ENCODE results near the gene RMI2. TPM values are rescaled to one million over a fixed set of nuclear protein-coding genes. Genes with fewer than 3 reads are reported as not detected.

The RMI2 gene
- total RNA-seq, 2 experiments from 2014 or later = 1.3 to 1.5 TPM

GRCh38 chr16:11307639-11308492, 37.4 kb upstream of the RMI2 start:
- no peak for TF ChIP-seq CTCF (IDR thresholded peaks at IDR 0.05)
- H3K36me3 ChIP-seq (ENCODE audit: insufficient read depth, low read length) = no peaks in the 10 kb centered on the region
- Mint-ChIP-seq H3K4me1 (ENCODE audit: low read depth) (peaks cover 25% of the 10 kb centered on the region), H3K36me3 (ENCODE audit: low read depth) (no peaks in the 10 kb centered on the region), H3K27ac (no peak overlapping the region), H3K4me3 (no peak overlapping the region), H3K9me3 (no peaks in the 10 kb centered on the region), H3K27me3 (no peaks in the 10 kb centered on the region)
- DNase-seq = no peak
- H3K4me3 ChIP-seq (ENCODE audit: low read length) = no peak overlapping the region
- intact Hi-C loops (cut with DNase I, micrococcal nuclease) = no loop called here
- H3K9me3 ChIP-seq (ENCODE audit: control insufficient read depth in 1 of 2, insufficient read depth in 1 of 2, low read length in 2 of 2) = no peaks in the 10 kb centered on the region
- ChIA-PET CTCF (no interaction called here), POLR2A (interaction anchor here (5.9 kb wide), 1 partner anchor 10 kb away, joined by 29 read pairs; no protein-coding TSS in a partner anchor)
- no peak for ATAC-seq (ENCODE audit: poor library complexity)
- H3K27ac ChIP-seq (ENCODE audit: low read depth in 1 of 2, low read length in 2 of 2) = no peak overlapping the region
- H3K27me3 ChIP-seq (ENCODE audit: control insufficient read depth in 1 of 2, insufficient read depth in 2 of 2, low read length in 2 of 2) = no peaks in the 10 kb centered on the region
- peaks cover 34% of the 10 kb centered on the region for H3K4me1 ChIP-seq (ENCODE audit: insufficient read depth, low read length)

GRCh38 chr16:11308493-11309283, 36.6 kb upstream of the RMI2 start:
- no peaks in the 10 kb centered on the region for H3K36me3 Mint-ChIP-seq (ENCODE audit: low read depth)
- H3K9me3 Mint-ChIP-seq = no peaks in the 10 kb centered on the region
- no peak overlapping the region for H3K4me3 Mint-ChIP-seq
- Histone ChIP-seq H3K27me3 (ENCODE audit: control insufficient read depth in 1 of 2, insufficient read depth in 2 of 2, low read length in 2 of 2) (no peaks in the 10 kb centered on the region), H3K27ac (ENCODE audit: low read depth in 1 of 2, low read length in 2 of 2) (no peak overlapping the region), H3K9me3 (ENCODE audit: control insufficient read depth in 1 of 2, insufficient read depth in 1 of 2, low read length in 2 of 2) (no peaks in the 10 kb centered on the region), H3K36me3 (ENCODE audit: insufficient read depth, low read length) (no peaks in the 10 kb centered on the region), H3K4me3 (ENCODE audit: low read length) (no peak overlapping the region), H3K4me1 (ENCODE audit: insufficient read depth, low read length) (peaks cover 38% of the 10 kb centered on the region)
- POLR2A ChIA-PET = interaction anchor here (0.6 to 5.9 kb wide), 2 partner anchors 11 to 489 kb away, joined by 3 to 29 read pairs; partner anchors contain the start of gene ZC3H7A
- H3K4me1 Mint-ChIP-seq (ENCODE audit: low read depth) = peaks cover 33% of the 10 kb centered on the region
- CTCF ChIA-PET = no interaction called here
- no peak for TF ChIP-seq CTCF (IDR thresholded peaks at IDR 0.05)
- H3K27me3 Mint-ChIP-seq = no peaks in the 10 kb centered on the region
- H3K27ac Mint-ChIP-seq = no peak overlapping the region
- DNase-seq (no peak), ATAC-seq (ENCODE audit: poor library complexity) (no peak)
- intact Hi-C loops (cut with DNase I, micrococcal nuclease) = no loop called here

- intact Hi-C loops (cut with DNase I, micrococcal nuclease) = no loop called here
- no peaks in the 10 kb centered on the region for H3K36me3 ChIP-seq (ENCODE audit: insufficient read depth, low read length)
- Mint-ChIP-seq H3K27me3 (no peaks in the 10 kb centered on the region), H3K4me3 (no peak overlapping the region), H3K36me3 (ENCODE audit: low read depth) (no peaks in the 10 kb centered on the region), H3K9me3 (no peaks in the 10 kb centered on the region), H3K27ac (no peak overlapping the region), H3K4me1 (ENCODE audit: low read depth) (peaks cover 39% of the 10 kb centered on the region)
- ATAC-seq (ENCODE audit: poor library complexity) = no peak
- no peak for TF ChIP-seq CTCF (IDR thresholded peaks at IDR 0.05)
- peaks cover 38% of the 10 kb centered on the region for H3K4me1 ChIP-seq (ENCODE audit: insufficient read depth, low read length)
- DNase-seq = no peak
- no peak overlapping the region for H3K27ac ChIP-seq (ENCODE audit: low read depth in 1 of 2, low read length in 2 of 2)
- no peak overlapping the region for H3K4me3 ChIP-seq (ENCODE audit: low read length)
- H3K9me3 ChIP-seq (ENCODE audit: control insufficient read depth in 1 of 2, insufficient read depth in 1 of 2, low read length in 2 of 2) = no peaks in the 10 kb centered on the region
- no peaks in the 10 kb centered on the region for H3K27me3 ChIP-seq (ENCODE audit: control insufficient read depth in 1 of 2, insufficient read depth in 2 of 2, low read length in 2 of 2)
- ChIA-PET POLR2A (interaction anchor here (0.9 to 5.9 kb wide), 6 partner anchors 12 to 58 kb away, joined by 3 to 29 read pairs (median 4); partner anchors contain the start of gene SOCS1), CTCF (no interaction called here)
Measured at GRCh38 chr16:11309895-11310633, 35.2 kb upstream of the RMI2 start.

Measured in CD4-positive, alpha-beta T cell (primary cell).